Activated naive CD8-positive, alpha-beta T cell (primary cell): ENCODE data around the gene ZBTB48.
A peak's percentile ranks its signal among the peaks of the same experiment; 100 is the strongest.

Source experiments
- H3K27ac Mint-ChIP-seq: one replicate; pipeline ENCODE4 v1.8.0; 2021; ENCODE audit warnings: mixed read lengths
- H3K27me3 Mint-ChIP-seq: one replicate; pipeline ENCODE4 v1.8.0; 2021; ENCODE audit warnings: mixed read lengths
- H3K36me3 Mint-ChIP-seq: one replicate; pipeline ENCODE4 v1.8.0; 2021; ENCODE audit warnings: mixed read lengths
- H3K4me1 Mint-ChIP-seq: one replicate; pipeline ENCODE4 v1.8.0; 2021; ENCODE audit warnings: low read depth, mixed read lengths
- H3K4me3 Mint-ChIP-seq: one replicate; pipeline ENCODE4 v1.8.0; 2021; ENCODE audit warnings: mild to moderate bottlenecking, mixed read lengths
- H3K9me3 Mint-ChIP-seq: one replicate; pipeline ENCODE4 v1.8.0; 2021; ENCODE audit warnings: low read depth, mixed read lengths

Gene ZBTB48

DNA sequence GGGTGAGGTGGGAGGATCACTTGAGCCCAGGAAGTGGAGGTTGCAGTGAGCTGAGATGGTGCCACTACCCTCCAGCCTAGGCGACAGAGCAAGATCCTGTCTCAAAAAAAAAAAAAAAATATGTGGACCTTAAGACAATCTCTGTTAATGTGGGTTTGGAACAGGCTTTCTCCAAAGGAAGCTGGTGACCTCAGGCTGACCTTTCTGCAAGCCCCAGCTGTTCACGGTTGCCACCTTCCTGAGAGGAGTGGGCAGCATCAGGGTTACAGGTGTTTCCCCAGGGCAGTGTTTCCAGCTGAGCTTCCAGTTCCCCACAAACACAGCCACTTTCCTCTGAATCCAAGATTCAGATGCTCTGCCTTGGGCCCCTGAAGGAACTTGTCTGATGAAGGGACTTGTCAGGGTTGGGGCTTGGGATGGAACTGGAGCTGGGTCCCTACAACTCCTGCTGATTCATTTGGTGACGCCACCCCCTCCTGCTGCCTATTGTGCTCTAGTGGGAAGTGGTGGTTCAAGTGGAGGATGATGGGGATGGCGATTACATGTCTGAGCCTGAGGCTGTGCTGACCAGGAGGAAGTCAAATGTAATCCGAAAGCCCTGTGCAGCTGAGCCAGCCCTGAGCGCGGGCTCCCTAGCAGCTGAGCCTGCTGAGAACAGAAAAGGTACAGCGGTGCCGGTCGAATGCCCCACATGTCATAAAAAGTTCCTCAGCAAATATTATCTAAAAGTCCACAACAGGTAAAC, 1.9 kb downstream of the ZBTB48 start:
- peak overlapping the region; percentile 95 for H3K4me3 Mint-ChIP-seq
- H3K4me1 Mint-ChIP-seq: peaks cover 39% of the 10 kb centered on the region
- H3K27ac Mint-ChIP-seq: peak overlapping the region; percentile 59
- no peaks in the 10 kb centered on the region for H3K36me3 Mint-ChIP-seq
- H3K9me3 Mint-ChIP-seq: no peaks in the 10 kb centered on the region
- H3K27me3 Mint-ChIP-seq: no peaks in the 10 kb centered on the region

DNA sequence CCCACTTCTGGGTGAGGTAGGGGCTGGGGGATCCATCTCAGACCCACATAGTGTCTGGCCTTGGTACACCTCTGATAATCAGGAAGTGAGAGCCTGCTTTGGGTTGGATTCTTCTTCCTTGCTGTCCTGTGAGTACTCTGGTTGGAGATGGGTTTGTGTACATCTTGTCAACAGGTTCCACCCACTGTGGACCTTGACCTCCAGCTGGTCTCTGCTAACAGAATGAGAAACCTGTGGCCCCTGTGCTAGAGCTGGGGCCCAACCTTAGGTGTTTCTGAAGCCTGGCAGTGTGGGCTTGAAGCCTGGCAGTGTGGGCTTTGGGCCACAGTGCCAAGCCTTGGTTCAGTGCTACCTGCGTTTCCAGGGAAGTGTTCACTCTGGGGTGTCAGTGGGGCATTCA, 2.6 kb downstream of the ZBTB48 start:
- peak overlapping the region; percentile 59 for H3K27ac Mint-ChIP-seq
- H3K36me3 Mint-ChIP-seq: no peaks in the 10 kb centered on the region
- no peaks in the 10 kb centered on the region for H3K27me3 Mint-ChIP-seq
- H3K4me3 Mint-ChIP-seq: peak overlapping the region; percentile 95
- H3K9me3 Mint-ChIP-seq: no peaks in the 10 kb centered on the region
- peaks cover 42% of the 10 kb centered on the region for H3K4me1 Mint-ChIP-seq

DNA sequence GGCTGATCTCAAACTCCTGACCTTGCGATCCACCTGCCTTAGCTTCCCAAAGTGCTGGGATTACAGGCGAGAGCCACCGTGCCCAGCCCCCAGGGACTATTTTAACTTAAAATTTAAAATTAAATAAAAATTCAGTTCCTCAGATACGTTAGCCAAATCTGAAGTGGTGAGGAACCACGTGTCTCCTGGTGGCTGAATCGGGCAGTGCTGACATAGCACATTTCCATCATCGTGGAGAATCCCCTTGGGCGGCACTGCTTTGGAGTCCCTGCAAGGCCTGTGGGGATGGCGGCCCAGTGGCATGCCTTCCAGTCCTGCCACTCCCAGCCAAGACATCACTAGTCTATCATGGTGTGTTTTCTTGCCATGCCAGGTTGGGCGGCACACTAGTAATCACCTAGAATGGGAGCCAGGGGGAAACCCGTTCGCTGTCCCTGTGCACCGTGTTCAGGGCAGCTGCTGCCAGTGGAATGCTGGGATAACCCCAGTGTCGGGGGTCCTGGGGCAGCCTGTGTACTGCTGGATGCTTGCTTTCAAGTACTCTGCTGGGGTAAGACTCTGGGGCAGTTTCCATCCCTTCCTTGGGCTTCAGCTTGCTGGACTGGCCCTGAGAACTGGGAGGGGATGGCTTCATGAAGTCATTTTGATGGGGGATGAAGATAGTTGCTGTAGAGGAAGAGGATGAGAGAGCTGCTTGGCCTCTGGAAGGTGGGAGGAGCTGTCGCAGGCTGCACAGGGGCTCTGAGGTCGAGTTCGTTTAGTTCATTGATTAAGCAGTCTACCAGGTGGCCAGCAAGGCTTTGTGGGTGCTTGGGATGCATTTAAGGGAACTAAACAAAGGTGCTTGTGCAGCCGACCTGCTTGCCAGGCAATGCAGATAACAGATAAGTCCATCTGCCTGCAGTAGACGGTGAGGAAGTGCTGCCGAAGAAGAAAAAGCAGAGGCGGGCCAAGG, 4.6 kb downstream of the ZBTB48 start:
- Mint-ChIP-seq H3K4me1 (peaks cover 44% of the 10 kb centered on the region), H3K4me3 (no peak overlapping the region), H3K27me3 (no peaks in the 10 kb centered on the region), H3K9me3 (no peaks in the 10 kb centered on the region), H3K36me3 (no peaks in the 10 kb centered on the region), H3K27ac (no peak overlapping the region)

DNA sequence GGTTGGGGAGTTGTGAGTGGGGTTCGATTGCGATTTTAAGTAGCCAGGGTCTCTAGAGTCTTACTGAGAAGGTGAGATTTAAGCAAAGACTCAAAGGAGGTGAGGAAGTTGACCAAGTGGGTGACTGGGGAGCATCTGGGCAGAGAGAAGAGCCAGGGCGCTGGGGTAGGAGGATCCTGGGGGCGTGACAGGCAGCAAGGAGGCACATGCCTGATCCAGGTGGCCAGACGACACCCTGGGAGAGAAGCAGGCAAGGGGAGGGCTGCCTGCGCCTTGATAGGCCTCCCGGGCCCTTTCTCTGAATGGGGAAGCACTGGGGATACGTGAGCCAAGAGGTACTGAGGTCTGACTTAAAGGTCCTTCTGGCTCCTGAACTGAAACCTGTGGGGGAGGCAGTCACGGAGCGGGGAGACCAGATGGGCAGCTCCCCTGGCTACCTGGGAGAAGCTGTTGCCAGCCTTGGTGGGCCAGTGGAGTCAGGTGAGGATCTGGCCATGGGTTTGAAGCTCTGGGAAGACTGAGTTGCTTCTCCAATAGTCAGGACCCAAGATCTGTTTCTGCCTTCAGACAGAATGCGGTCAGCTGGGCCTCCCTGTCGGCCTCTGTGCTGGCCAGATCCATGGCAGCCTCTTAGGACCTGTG, 5.4 kb downstream of the ZBTB48 start:
- peaks cover 39% of the 10 kb centered on the region for H3K4me1 Mint-ChIP-seq
- H3K4me3 Mint-ChIP-seq: no peak overlapping the region
- no peak overlapping the region for H3K27ac Mint-ChIP-seq
- no peaks in the 10 kb centered on the region for H3K9me3 Mint-ChIP-seq
- H3K36me3 Mint-ChIP-seq: no peaks in the 10 kb centered on the region
- no peaks in the 10 kb centered on the region for H3K27me3 Mint-ChIP-seq

DNA sequence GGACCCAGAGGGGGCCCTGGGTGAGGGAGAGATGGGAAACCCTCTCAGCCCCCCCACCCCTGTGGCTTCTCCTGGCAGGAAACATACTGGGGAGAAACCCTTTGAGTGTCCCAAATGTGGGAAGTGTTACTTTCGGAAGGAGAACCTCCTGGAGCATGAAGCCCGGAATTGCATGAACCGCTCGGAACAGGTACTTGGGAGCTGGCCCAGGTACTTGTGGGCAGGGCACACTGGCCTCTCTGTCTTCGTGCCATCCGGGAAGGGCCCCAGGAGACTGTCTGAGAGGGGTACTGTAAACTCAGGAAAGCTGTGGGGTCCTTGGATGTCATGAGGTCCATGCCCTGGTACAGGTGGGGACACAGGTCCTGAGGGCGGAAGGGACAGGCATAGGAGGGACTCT, 6.0 kb downstream of the ZBTB48 start:
- Mint-ChIP-seq H3K36me3 (no peaks in the 10 kb centered on the region), H3K4me1 (peaks cover 36% of the 10 kb centered on the region), H3K9me3 (no peaks in the 10 kb centered on the region), H3K27me3 (no peaks in the 10 kb centered on the region), H3K4me3 (no peak overlapping the region), H3K27ac (no peak overlapping the region)

DNA sequence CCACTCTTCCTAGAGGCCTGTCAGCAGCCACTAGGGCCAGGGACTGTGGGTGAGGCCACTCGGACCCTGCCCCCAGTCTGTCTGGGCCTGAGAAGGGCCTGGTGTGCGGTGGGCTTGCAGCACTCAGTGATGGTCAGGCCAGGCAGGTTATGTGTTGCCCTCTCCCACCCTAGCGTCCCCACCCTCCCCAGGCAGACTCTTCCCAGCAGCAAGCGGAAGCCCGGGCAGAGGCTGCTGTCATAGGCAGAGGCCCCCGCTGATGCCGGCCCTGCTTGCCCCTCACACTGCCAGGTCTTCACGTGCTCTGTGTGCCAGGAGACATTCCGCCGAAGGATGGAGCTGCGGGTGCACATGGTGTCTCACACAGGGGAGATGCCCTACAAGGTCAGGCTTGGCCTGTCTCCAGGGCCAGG, 6.6 kb downstream of the ZBTB48 start:
- Mint-ChIP-seq H3K4me1 (peaks cover 38% of the 10 kb centered on the region), H3K9me3 (no peaks in the 10 kb centered on the region), H3K36me3 (no peaks in the 10 kb centered on the region), H3K27me3 (no peaks in the 10 kb centered on the region), H3K27ac (no peak overlapping the region), H3K4me3 (no peak overlapping the region)

DNA sequence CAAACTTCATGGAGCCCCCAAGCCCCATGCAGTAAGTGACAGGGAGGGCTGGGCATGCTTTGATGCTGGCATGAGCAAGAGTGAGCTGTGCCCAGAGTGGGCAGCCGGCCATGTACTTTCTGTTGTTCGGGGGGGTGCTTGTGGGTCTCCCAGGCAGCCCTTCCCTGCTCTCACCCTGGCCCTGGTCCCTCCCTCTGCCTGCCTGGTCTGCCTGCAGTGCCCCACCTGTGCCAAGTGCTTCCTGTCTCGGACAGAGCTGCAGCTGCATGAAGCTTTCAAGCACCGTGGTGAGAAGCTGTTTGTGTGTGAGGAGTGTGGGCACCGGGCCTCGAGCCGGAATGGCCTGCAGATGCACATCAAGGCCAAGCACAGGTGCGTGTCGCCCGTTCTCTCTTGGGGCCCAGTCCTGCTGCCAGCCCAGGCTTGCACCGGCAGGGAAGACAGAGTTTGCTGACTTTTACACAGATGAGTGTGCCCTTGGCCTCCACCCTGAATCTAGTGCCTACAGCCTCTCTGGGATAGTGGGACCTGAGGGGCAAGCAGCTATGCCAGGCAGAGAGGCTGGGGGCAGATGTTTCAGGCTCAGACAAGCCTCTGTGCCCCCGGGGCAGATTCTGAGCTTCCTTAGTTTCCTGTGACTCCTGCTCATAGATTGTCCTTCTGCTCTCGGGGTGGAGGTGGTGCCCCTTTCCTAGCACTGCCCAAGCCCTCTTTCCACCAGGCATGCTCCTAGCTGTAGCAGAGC, 7.6 kb downstream of the ZBTB48 start:
- Mint-ChIP-seq H3K4me1 (peaks cover 36% of the 10 kb centered on the region), H3K27ac (no peak overlapping the region), H3K9me3 (no peaks in the 10 kb centered on the region), H3K36me3 (no peaks in the 10 kb centered on the region), H3K4me3 (no peak overlapping the region), H3K27me3 (no peaks in the 10 kb centered on the region)

DNA sequence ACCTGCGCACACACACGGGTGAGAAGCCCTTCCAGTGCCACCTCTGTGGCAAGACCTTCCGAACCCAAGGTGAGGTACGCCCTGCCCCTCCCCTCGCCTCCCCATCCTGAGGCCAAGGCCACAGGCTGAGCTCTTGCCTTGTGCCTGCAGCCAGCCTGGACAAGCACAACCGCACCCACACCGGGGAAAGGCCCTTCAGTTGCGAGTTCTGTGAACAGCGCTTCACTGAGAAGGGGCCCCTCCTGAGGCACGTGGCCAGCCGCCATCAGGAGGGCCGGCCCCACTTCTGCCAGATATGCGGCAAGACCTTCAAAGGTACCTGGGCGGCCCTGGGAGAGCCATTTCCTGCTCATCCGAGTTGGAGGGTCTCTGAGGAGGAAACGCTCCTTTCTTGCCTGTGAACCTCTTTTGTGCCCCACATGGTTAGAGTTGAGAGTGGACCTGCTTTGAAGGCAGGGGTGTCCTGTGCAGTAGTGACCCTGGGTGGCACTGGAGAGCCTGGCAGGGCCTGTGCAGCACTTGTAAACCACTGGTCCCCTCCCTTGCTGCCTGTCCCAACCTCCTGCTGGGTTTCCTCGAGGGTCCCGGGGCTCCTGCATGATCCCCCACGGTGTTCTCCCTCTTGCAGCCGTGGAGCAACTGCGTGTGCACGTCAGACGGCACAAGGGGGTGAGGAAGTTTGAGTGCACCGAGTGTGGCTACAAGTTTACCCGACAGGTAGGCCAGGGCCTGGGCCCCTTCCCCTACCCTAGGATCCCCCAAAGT, 8.5 kb downstream of the ZBTB48 start:
- Mint-ChIP-seq H3K4me3 (no peak overlapping the region), H3K36me3 (no peaks in the 10 kb centered on the region), H3K9me3 (no peaks in the 10 kb centered on the region), H3K27me3 (no peaks in the 10 kb centered on the region), H3K27ac (peak overlapping the region; percentile 16), H3K4me1 (peaks cover 36% of the 10 kb centered on the region)

DNA sequence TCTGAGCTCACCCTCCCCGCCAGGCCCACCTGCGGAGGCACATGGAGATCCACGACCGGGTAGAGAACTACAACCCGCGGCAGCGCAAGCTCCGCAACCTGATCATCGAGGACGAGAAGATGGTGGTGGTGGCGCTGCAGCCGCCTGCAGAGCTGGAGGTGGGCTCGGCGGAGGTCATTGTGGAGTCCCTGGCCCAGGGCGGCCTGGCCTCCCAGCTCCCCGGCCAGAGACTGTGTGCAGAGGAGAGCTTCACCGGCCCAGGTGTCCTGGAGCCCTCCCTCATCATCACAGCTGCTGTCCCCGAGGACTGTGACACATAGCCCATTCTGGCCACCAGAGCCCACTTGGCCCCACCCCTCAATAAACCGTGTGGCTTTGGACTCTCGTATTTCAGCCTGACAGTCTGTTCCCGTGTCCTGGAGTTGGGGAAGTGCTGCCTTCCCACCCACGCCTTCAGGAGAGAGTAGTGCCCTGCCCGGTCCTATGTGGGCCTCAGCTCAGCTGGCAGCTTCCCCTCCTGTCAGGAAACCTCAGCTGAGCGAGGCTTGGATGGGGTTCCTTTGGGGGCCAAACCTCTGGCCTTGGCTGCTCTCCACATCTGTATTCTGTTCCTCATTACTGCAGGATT, 9.2 kb downstream of the ZBTB48 start:
- peaks cover 2% of the 10 kb centered on the region for H3K36me3 Mint-ChIP-seq
- no peaks in the 10 kb centered on the region for H3K9me3 Mint-ChIP-seq
- no peaks in the 10 kb centered on the region for H3K27me3 Mint-ChIP-seq
- H3K4me3 Mint-ChIP-seq: no peak overlapping the region
- peaks cover 36% of the 10 kb centered on the region for H3K4me1 Mint-ChIP-seq
- H3K27ac Mint-ChIP-seq: no peak overlapping the region

DNA sequence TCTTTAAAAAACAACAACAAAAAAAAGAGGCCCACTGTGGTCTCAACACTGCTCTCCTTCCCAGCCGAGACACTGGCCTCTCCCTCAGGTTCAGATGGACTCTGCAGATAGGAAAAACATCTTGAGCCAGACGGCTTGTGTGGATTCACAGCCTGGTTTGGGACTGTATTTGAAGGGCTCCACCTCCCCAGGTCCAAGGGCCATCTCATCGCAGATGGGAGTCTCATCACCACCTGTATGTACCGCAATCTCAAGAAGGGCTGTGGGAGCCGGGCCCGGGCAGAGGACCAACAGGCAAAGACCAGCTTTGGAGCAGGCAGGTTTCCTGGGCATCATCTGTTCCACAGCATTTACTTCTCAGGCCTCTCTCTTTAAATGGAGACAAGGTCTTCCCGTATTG, 10.3 kb downstream of the ZBTB48 start:
- peaks cover 29% of the 10 kb centered on the region for H3K4me1 Mint-ChIP-seq
- H3K27ac Mint-ChIP-seq: no peak overlapping the region
- H3K4me3 Mint-ChIP-seq: no peak overlapping the region
- H3K36me3 Mint-ChIP-seq: peaks cover 3% of the 10 kb centered on the region
- H3K9me3 Mint-ChIP-seq: no peaks in the 10 kb centered on the region
- no peaks in the 10 kb centered on the region for H3K27me3 Mint-ChIP-seq

DNA sequence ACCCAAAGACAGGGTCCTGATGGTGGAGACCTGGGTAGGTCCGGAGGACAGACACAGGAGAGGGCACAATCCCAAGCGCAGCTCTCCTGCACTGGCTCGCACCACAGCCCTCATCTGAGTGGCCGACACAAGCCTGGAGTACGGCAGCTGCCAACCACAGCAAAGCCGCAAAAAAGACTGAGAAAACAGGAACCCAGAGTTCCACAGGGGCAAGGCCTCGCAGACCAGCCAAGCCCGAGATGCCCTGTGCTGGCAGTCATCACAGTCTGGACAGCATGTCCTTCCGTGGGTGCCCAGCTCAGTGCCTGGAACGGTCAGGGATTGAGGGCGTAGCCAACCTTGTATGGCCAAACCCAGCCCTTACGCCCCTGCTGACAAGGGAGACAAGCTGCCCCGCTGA, 11.4 kb downstream of the ZBTB48 start:
- Mint-ChIP-seq H3K4me3 (no peak overlapping the region), H3K36me3 (peaks cover 3% of the 10 kb centered on the region), H3K27ac (no peak overlapping the region), H3K9me3 (no peaks in the 10 kb centered on the region), H3K4me1 (peaks cover 38% of the 10 kb centered on the region), H3K27me3 (no peaks in the 10 kb centered on the region)

DNA sequence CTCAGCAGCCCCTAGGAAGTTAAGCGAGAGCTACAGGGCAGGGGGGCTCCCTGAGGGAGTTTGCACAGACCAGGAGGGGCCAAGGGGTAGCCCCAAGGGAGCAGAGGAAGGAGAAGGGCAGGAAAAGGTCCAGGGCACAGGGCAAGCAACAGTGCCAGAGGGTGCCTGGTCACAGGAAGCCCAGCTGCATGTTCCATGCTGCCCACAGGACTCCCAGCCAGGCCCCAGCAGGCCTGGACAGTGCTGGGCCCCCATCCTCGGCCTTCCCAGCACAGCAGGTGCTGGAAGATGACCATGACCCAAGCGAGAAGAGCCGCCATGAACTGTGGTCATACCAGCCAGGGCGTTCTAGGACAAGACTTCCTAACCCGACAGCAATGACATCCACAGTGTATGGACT, 11.8 kb downstream of the ZBTB48 start:
- Mint-ChIP-seq H3K4me3 (peak overlapping the region; percentile 20), H3K27ac (no peak overlapping the region), H3K4me1 (peaks cover 41% of the 10 kb centered on the region), H3K9me3 (no peaks in the 10 kb centered on the region), H3K36me3 (peaks cover 3% of the 10 kb centered on the region), H3K27me3 (no peaks in the 10 kb centered on the region)

DNA sequence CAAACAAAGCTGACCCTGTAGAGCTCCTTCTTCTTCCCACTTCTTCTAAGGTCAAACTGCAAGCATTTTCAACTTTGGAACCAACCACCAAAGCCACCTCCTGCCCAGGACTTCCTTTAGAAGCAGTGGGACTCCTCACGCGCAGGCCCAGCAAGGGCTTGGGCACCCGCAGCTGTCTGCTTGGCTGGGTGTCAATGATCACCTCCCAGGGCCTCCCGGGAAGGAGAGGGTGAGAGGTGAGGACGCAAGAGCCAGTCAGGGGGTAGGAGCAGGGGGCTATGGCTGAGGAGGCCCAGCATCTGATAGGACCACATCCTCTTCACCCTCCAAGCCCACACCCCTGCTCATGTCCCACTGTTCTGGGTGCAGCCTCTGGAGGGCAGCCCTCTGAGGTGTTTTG, 12.6 kb downstream of the ZBTB48 start:
- Mint-ChIP-seq H3K27ac (no peak overlapping the region), H3K27me3 (no peaks in the 10 kb centered on the region), H3K4me1 (peaks cover 43% of the 10 kb centered on the region), H3K4me3 (no peak overlapping the region), H3K36me3 (peaks cover 3% of the 10 kb centered on the region), H3K9me3 (no peaks in the 10 kb centered on the region)
